Nephron progenitor cell (in vitro differentiated cells): ENCODE data around the gene BTNL8.
"Not testable (repeated sequence)": the region's sequence is repeated elsewhere in the genome, so short reads cannot be mapped to it uniquely, and the experiment has no call there.

Source experiments
- DNase-seq: peaks from one replicate; pipeline ENCODE4 v3.0.0; 2021
- H3K27ac Mint-ChIP-seq: 2 replicates; pipeline ENCODE4 v1.8.0; 2021; ENCODE audit warnings: mild to moderate bottlenecking, moderate library complexity, mixed read lengths
- H3K27me3 Mint-ChIP-seq: 2 replicates; pipeline ENCODE4 v1.8.0; 2021; ENCODE audit warnings: mild to moderate bottlenecking, low read depth, mixed read lengths; ENCODE audit not compliant: poor library complexity
- H3K36me3 Mint-ChIP-seq: 2 replicates; pipeline ENCODE4 v1.8.0; 2021; ENCODE audit warnings: low read depth, mixed read lengths
- H3K4me1 Mint-ChIP-seq: 2 replicates; pipeline ENCODE4 v1.8.0; 2021; ENCODE audit warnings: mixed read lengths
- H3K4me3 Mint-ChIP-seq: 2 replicates; pipeline ENCODE4 v1.8.0; 2021; ENCODE audit warnings: mild to moderate bottlenecking, moderate library complexity, mixed read lengths
- H3K9me3 Mint-ChIP-seq: 2 replicates; pipeline ENCODE4 v1.8.0; 2021; ENCODE audit warnings: mild to moderate bottlenecking, moderate library complexity, mixed read lengths
- TF ChIP-seq, protein P1 (sequence below): fragments of 200-600 bp; sonication (generic); IDR thresholded peaks from 2 replicates; pipeline ENCODE4 v1.5.0; 2021; ENCODE audit warnings: antibody characterized with exemption

BTNL8 gene

DNA sequence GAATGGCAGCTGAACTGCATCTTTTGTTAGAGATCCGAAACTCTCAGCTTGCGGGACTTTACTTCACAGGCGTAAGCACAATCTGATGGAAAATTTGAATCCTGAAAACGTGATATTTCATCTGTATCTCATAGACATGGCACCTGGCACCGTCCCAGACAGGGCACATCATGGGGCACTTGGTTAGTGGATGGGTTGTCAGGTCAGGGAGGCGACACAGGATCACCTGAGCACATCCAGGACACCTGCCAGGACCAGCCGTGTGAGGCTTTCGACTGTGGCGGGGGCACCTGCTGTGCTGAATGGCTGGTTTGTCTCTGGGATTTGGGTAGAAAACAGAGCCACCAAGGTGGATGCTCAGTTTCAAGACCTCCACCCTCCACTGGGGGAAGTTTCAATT lies 26.5 kb upstream of the BTNL8 start:
- peaks cover 12% of the 10 kb centered on the region for H3K4me1 Mint-ChIP-seq
- H3K27ac Mint-ChIP-seq = no peak overlapping the region
- H3K36me3 Mint-ChIP-seq = no peaks in the 10 kb centered on the region
- DNase-seq = no peak
- H3K9me3 Mint-ChIP-seq = no peaks in the 10 kb centered on the region
- H3K27me3 Mint-ChIP-seq = peaks cover 18% of the 10 kb centered on the region
- no peak overlapping the region for H3K4me3 Mint-ChIP-seq
- TF ChIP-seq, protein P1, sequence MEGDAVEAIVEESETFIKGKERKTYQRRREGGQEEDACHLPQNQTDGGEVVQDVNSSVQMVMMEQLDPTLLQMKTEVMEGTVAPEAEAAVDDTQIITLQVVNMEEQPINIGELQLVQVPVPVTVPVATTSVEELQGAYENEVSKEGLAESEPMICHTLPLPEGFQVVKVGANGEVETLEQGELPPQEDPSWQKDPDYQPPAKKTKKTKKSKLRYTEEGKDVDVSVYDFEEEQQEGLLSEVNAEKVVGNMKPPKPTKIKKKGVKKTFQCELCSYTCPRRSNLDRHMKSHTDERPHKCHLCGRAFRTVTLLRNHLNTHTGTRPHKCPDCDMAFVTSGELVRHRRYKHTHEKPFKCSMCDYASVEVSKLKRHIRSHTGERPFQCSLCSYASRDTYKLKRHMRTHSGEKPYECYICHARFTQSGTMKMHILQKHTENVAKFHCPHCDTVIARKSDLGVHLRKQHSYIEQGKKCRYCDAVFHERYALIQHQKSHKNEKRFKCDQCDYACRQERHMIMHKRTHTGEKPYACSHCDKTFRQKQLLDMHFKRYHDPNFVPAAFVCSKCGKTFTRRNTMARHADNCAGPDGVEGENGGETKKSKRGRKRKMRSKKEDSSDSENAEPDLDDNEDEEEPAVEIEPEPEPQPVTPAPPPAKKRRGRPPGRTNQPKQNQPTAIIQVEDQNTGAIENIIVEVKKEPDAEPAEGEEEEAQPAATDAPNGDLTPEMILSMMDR = no peak

DNA sequence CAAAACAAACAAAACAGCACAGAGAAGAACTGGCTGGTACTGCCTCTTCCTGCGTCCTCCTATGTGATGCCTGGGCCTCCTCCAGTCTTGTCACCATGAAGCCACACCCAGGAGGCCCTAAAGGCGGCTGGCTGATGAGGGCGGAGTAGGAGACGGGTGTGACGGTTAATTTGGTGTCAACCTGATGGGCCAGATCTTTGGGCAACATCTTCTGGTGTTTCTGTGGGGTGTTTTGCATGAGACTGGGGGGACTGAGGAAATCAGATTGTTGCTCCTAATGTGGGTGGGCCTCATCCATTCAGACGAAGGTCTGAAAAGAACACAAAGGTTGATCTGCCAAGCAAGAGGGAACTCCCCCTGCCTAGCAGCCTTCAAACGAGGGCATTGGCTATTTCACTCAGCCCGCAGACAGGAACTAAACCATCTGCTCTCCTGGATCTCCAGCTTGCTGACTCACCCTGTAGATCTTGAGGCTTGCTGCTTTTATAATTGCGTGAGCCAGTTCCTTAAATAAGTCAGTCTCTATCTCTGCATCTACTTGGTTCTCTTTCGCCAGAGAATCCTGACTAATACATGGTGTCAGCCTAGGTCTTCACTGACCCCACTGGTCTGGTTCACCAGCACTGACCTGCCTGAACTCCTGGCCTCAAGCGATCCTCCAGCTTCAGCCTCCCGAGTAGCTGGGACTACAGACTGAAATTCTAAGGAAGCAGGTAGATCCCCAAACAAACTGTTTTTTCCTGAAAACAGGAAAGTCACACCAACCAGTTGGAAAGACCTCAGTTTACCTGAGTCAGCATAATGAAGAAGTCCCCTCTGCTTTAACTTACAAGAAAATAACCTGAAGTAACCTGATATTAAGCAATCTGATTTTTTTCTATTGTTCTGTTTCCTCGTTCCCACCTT lies 25.1 kb upstream of the BTNL8 start:
- H3K9me3 Mint-ChIP-seq = peaks cover 3% of the 10 kb centered on the region
- H3K27ac Mint-ChIP-seq = no peak overlapping the region
- DNase-seq = no peak
- no peak overlapping the region for H3K4me3 Mint-ChIP-seq
- peaks cover 21% of the 10 kb centered on the region for H3K27me3 Mint-ChIP-seq
- H3K36me3 Mint-ChIP-seq = no peaks in the 10 kb centered on the region
- TF ChIP-seq, protein P1 = no peak
- H3K4me1 Mint-ChIP-seq = peaks cover 9% of the 10 kb centered on the region

DNA sequence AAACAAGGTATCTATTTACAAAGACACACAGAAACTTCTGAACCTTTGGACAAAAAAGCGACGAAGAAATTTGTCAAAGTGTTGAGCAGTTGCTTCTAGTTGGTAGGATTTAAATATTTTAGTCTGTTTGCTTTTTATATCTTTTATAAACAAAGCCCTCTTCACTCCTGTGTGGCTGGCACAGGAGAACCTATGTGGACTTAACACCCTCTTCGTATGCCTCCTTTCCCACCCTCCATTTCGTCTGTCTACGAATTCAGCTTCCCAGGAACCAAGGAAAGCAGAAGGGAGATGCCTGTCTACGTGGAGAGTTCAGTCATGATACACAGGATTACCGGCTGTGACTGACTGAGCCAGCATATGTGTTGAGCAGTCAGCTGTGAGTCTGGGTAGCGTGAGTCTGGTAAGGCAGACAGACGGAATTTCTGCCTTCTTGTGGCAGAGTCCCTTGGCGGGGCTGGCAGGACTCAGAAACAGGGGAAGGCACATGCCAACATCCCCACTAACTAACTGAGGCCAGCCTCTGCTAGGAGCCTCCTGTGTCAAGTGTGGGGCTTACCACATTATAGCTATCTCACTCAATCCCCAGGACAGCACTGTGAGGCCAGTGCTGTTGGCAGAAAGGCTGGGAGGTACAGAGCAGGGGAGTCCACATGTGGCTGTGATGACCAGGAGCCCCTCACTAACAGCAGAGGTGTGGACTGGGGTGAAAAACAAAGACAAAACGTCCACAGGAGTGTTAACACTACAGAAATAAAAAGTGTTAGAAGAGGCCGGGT lies 24.0 kb upstream of the BTNL8 start:
- Mint-ChIP-seq H3K4me1 (peaks cover 7% of the 10 kb centered on the region), H3K27ac (peak overlapping the region; percentile 92), H3K4me3 (no peak overlapping the region), H3K9me3 (peaks cover 3% of the 10 kb centered on the region), H3K36me3 (no peaks in the 10 kb centered on the region), H3K27me3 (peaks cover 24% of the 10 kb centered on the region)
- DNase-seq = no peak
- TF ChIP-seq, protein P1 = no peak

DNA sequence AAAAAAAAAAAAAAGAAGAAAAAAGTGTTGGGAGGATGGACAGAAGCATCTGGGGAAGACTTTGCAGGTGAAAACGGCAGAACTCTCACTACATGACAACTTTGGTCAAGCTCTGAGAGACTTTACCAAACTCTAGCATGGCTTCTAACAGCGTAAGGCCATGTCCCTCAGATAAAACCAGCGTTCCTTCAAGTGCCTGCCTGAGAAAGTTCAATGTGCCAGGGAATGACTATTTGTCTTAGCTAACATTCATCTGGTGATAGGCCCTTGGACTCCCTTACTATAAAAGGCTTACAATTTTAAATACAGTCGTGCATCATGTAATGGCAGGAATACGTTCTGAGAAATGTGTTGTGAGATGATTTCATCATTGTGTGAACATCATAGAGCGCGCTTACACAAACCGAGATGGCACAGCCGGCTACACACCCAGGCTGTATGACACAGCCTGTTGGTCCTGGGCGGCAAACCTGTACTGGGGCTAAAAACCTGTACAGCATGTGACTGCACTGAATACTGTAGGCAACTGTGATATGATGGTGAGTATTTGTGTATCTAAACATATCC lies 23.0 kb upstream of the BTNL8 start:
- Mint-ChIP-seq H3K9me3 (peaks cover 4% of the 10 kb centered on the region), H3K27ac (no peak overlapping the region)

DNA sequence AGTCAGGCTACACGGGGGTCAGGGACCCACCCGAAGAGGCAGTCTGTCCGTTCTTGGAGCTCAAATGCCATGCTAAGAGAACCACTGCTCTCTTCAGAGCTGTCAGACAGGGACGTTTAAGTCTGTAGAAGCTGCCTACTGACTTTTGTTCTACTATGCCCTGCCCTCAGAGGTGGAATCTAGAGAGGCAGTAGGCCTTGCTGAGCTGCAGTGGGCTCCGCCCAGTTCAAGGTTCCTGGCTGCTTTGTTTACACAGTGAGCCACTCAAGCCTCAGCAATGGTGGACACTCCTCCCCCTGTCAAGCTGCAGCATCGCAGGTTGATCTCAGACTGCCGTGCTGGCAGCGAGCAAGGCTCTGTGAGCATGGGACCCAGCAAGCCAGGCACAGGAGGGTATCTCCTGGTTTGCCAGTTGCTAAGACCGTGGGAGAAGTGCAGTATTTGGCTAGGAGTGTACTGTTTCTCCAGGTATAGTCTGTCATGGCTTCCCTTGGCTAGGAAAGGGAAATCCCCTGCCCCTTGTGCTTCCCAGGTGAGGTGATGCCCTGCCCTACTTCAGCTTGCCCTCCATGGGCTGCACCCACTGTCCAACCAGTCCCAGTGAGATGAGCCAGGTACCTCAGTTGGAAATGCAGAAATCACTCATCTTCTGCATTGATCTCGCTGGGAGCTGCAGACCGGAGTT lies 13.0 kb upstream of the BTNL8 start:
- H3K36me3 Mint-ChIP-seq, H3K4me1 Mint-ChIP-seq, H3K4me3 Mint-ChIP-seq, H3K27ac Mint-ChIP-seq: not testable (repeated sequence)
- peak; percentile 9 for DNase-seq
- H3K9me3 Mint-ChIP-seq = peaks cover 51% of the 10 kb centered on the region
- peaks cover 59% of the 10 kb centered on the region for H3K27me3 Mint-ChIP-seq

More for the DNA sequence above, 23.0 kb upstream of the BTNL8 start:
- no peaks in the 10 kb centered on the region for H3K36me3 Mint-ChIP-seq
- H3K4me3 Mint-ChIP-seq = no peak overlapping the region
- H3K27me3 Mint-ChIP-seq = peaks cover 21% of the 10 kb centered on the region
- no peak for DNase-seq
- TF ChIP-seq, protein P1 = no peak
- peaks cover 7% of the 10 kb centered on the region for H3K4me1 Mint-ChIP-seq

DNA sequence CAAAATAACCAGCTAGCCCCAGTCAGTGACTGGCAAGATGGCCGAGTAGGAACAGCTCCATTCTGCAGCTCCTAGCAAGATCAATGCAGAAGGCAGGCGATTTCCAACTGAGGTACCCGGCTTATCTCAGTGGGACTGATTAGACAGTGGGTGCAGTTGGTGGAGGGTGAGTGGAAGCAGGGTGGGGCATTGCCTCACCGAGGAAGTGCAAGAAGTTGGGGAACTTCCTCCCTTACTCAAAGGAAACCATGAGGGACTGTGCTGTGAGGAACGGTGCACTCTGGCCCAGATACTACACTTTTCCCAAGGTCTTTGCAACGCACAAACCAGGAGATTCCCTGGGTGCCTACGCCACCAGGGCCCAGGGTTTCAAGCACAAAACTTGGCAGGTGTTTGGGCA lies 9.6 kb upstream of the BTNL8 start:
- Mint-ChIP-seq H3K27ac (no peak overlapping the region), H3K9me3 (peaks cover 51% of the 10 kb centered on the region), H3K4me3 (no peak overlapping the region), H3K27me3 (peaks cover 51% of the 10 kb centered on the region), H3K4me1 (no peaks in the 10 kb centered on the region), H3K36me3 (no peaks in the 10 kb centered on the region)
- DNase-seq = no peak
- TF ChIP-seq, protein P1 = no peak

DNA sequence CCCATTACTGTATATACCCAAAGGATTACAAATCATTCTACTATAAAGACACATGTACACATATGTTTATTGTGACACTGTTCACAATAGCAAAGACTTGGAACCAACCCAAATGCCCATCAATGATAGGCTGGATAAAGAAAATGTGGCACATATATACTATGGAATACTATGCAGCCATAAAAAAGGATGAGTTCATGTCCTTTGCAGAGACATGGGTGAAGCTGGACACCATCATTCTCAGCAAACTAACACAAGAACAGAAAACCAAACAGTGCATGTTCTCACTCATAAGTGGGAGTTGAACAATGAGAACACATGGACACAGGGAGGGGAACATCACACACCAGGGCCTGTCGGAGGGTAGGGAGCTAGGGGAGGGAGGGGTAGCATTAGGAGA lies 3.6 kb upstream of the BTNL8 start:
- not testable (repeated sequence) for H3K4me1 Mint-ChIP-seq, H3K4me3 Mint-ChIP-seq, H3K36me3 Mint-ChIP-seq, DNase-seq, H3K27ac Mint-ChIP-seq
- Mint-ChIP-seq H3K27me3 (peaks cover 44% of the 10 kb centered on the region), H3K9me3 (peaks cover 57% of the 10 kb centered on the region)
